ENCODE data around the gene MYL3. TPM values are rescaled to one million over a fixed set of nuclear protein-coding genes. Genes with fewer than 3 reads are reported as not detected.

MYL3 gene
- total RNA-seq, 3 donors from 2014 or later (not counting 1 experiment from before 2014, with no cell fraction given) = not detected

DNA sequence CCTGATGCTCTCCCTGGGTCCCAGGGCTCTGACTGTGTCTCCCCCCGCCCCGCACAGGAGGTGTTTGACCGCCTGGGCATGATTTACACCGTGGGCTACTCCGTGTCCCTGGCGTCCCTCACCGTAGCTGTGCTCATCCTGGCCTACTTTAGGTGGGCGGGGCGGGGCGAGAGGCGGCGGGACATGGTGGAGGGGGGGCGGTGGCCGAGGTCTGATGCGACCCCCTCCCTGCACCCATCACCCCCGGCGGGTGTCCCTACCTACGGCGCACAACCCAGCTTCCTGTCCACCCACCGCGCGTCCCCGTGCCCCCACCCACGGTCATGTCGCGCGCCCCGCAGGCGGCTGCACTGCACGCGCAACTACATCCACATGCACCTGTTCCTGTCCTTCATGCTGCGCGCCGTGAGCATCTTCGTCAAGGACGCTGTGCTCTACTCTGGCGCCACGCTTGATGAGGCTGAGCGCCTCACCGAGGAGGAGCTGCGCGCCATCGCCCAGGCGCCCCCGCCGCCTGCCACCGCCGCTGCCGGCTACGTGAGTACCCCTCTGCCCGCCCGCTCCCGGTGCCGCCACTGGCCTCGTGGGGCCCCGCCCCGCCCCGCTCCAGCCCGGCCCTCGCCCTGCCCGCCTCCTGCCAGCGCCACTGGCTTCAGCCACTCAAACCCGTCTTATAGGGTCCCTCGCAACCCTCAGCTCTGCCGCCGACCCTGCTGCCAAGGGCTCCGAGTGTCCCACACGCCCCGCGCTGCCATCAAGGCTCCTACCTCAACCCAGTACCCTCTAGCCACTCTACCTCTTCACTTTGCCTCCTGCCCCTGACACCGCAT, 35.3 kb upstream of the MYL3 start:
- 27% methylated on average over 68 of the region's 71 CpGs for WGBS (ENCODE audit: insufficient coverage)
- Mint-ChIP-seq H3K36me3 (no peaks in the 10 kb centered on the region), H3K9me3 (no peaks in the 10 kb centered on the region), H3K4me3 (peak overlapping the region; percentile 13), H3K27me3 (ENCODE audit: low read depth in 2 of 2) (peaks cover 12 to 21% of the 10 kb centered on the region in 2 donors), H3K27ac (peak overlapping the region in 1 of 2 donors; percentile 64), H3K4me1 (peaks cover 0 to 18% of the 10 kb centered on the region in 2 donors)
- H3K4me3 ChIP-seq (ENCODE audit: low read length) = no peak overlapping the region
- TF ChIP-seq, protein P1, sequence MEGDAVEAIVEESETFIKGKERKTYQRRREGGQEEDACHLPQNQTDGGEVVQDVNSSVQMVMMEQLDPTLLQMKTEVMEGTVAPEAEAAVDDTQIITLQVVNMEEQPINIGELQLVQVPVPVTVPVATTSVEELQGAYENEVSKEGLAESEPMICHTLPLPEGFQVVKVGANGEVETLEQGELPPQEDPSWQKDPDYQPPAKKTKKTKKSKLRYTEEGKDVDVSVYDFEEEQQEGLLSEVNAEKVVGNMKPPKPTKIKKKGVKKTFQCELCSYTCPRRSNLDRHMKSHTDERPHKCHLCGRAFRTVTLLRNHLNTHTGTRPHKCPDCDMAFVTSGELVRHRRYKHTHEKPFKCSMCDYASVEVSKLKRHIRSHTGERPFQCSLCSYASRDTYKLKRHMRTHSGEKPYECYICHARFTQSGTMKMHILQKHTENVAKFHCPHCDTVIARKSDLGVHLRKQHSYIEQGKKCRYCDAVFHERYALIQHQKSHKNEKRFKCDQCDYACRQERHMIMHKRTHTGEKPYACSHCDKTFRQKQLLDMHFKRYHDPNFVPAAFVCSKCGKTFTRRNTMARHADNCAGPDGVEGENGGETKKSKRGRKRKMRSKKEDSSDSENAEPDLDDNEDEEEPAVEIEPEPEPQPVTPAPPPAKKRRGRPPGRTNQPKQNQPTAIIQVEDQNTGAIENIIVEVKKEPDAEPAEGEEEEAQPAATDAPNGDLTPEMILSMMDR (IDR thresholded peaks at IDR 0.05) = no peak
- H3K4me1 ChIP-seq (ENCODE audit: control insufficient read depth, insufficient read depth, low read length) = peaks cover 7% of the 10 kb centered on the region
- no peaks in the 10 kb centered on the region for H3K9me3 ChIP-seq (ENCODE audit: control insufficient read depth, insufficient read depth, low read length)
- H3K27ac ChIP-seq (ENCODE audit: low read length) = no peak overlapping the region
- H3K36me3 ChIP-seq (ENCODE audit: control insufficient read depth, insufficient read depth, low read length) = no peaks in the 10 kb centered on the region
- no peak for DNase-seq
- ATAC-seq = peak in 1 of 3 donors; percentile 38
- H3K27me3 ChIP-seq (ENCODE audit: control insufficient read depth, insufficient read depth, low read length) = peaks cover under 1% of the 10 kb centered on the region
- intact Hi-C loops (cut with micrococcal nuclease) = no loop called here

DNA sequence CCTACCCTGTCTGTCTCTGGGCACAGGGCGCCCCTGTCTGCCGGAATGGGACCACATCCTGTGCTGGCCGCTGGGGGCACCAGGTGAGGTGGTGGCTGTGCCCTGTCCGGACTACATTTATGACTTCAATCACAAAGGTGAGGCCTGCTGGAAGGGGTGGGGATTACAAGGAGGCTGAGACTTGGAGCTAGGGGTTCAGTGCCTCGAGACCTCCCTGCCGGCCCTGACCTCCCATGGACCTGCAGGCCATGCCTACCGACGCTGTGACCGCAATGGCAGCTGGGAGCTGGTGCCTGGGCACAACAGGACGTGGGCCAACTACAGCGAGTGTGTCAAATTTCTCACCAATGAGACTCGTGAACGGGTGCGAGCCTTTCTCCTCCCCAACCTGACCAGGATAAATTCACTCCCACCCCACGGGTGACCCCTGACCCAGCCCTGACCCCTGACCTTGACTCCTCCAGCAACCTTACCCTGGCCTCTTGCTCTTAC, 34.6 kb upstream of the MYL3 start:
- H3K27me3 Mint-ChIP-seq (ENCODE audit: low read depth in 2 of 2) = peaks cover 12 to 21% of the 10 kb centered on the region in 2 donors
- intact Hi-C loops (cut with micrococcal nuclease) = no loop called here
- H3K9me3 Mint-ChIP-seq = no peaks in the 10 kb centered on the region
- H3K27ac Mint-ChIP-seq = peak overlapping the region in 1 of 2 donors; percentile 64
- Histone ChIP-seq H3K9me3 (ENCODE audit: control insufficient read depth, insufficient read depth, low read length) (no peaks in the 10 kb centered on the region), H3K4me3 (ENCODE audit: low read length) (no peak overlapping the region), H3K27ac (ENCODE audit: low read length) (no peak overlapping the region), H3K36me3 (ENCODE audit: control insufficient read depth, insufficient read depth, low read length) (no peaks in the 10 kb centered on the region), H3K27me3 (ENCODE audit: control insufficient read depth, insufficient read depth, low read length) (peaks cover 7% of the 10 kb centered on the region), H3K4me1 (ENCODE audit: control insufficient read depth, insufficient read depth, low read length) (peaks cover 10% of the 10 kb centered on the region)
- H3K4me1 Mint-ChIP-seq = peaks cover 0 to 22% of the 10 kb centered on the region in 2 donors
- no peak overlapping the region for H3K4me3 Mint-ChIP-seq
- TF ChIP-seq, protein P1 (IDR thresholded peaks at IDR 0.05) = no peak
- 73% methylated on average over 15 of the region's 15 CpGs for WGBS (ENCODE audit: insufficient coverage)
- no peaks in the 10 kb centered on the region for H3K36me3 Mint-ChIP-seq
- DNase-seq (no peak), ATAC-seq (no peak)

DNA sequence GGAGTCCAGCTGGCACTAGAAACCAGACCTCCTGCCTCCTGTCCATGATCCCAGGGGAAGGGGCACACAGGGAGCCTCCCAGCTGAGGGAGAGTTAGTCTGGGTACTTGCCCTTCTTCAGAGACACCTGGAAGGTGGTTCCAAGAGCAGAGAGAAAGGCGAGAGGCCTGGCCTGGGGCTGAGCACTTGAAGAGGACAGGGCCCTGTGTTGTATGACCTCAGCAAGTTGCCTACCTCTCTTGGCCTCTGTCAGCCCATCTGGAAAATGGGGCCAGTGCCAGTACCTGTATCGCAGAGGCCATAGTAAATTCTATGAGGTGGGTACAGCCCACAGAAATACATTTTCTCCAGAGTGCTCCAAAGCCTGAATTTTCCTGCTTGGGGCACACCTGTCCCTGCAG, 33.8 kb upstream of the MYL3 start:
- Histone ChIP-seq H3K27ac (ENCODE audit: low read length) (no peak overlapping the region), H3K9me3 (ENCODE audit: control insufficient read depth, insufficient read depth, low read length) (no peaks in the 10 kb centered on the region), H3K36me3 (ENCODE audit: control insufficient read depth, insufficient read depth, low read length) (no peaks in the 10 kb centered on the region), H3K27me3 (ENCODE audit: control insufficient read depth, insufficient read depth, low read length) (peaks cover 15% of the 10 kb centered on the region), H3K4me3 (ENCODE audit: low read length) (no peak overlapping the region), H3K4me1 (ENCODE audit: control insufficient read depth, insufficient read depth, low read length) (peaks cover 19% of the 10 kb centered on the region)
- intact Hi-C loops (cut with micrococcal nuclease) = no loop called here
- Mint-ChIP-seq H3K4me3 (no peak overlapping the region), H3K27me3 (ENCODE audit: low read depth in 2 of 2) (peaks cover 13 to 21% of the 10 kb centered on the region in 2 donors), H3K4me1 (peaks cover 0 to 29% of the 10 kb centered on the region in 2 donors), H3K27ac (no peak overlapping the region), H3K9me3 (no peaks in the 10 kb centered on the region), H3K36me3 (no peaks in the 10 kb centered on the region)
- WGBS (ENCODE audit: insufficient coverage) = 94% methylated on average over 2 of the region's 2 CpGs
- no peak for ATAC-seq
- TF ChIP-seq, protein P1 (IDR thresholded peaks at IDR 0.05) = no peak
- no peak for DNase-seq

Data from natural killer cell (primary cell).